KMS-11 (cell line): ENCODE data around the gene LRRFIP1.

Source experiments
- H2AFZ ChIP-seq: fragments of 200-600 bp; sonication (generic); 2 replicates; pipeline ENCODE4 v1.6.1; 2016; ENCODE audit warnings: antibody characterized with exemption, mixed run types, low read depth
- H3K27ac ChIP-seq: fragments of 200-600 bp; sonication (generic); 2 replicates; pipeline ENCODE4 v1.6.1; 2016; ENCODE audit warnings: mild to moderate bottlenecking, mixed run types
- H3K27me3 ChIP-seq: fragments of 200-600 bp; sonication (generic); 2 replicates; pipeline ENCODE4 v1.6.1; 2017; ENCODE audit warnings: mild to moderate bottlenecking, low read depth, mixed run types, moderate library complexity; ENCODE audit not compliant: insufficient read depth
- H3K36me3 ChIP-seq: fragments of 200-600 bp; sonication (generic); 2 replicates; pipeline ENCODE4 v1.6.1; 2017; ENCODE audit warnings: mild to moderate bottlenecking, mixed run types; ENCODE audit not compliant: insufficient read depth
- H3K4me1 ChIP-seq: fragments of 200-600 bp; sonication (generic); 2 replicates; pipeline ENCODE4 v1.6.1; 2016; ENCODE audit warnings: mild to moderate bottlenecking, low read depth, mixed run types; ENCODE audit not compliant: poor library complexity, severe bottlenecking
- H3K4me2 ChIP-seq: fragments of 200-600 bp; sonication (generic); 2 replicates; pipeline ENCODE4 v1.7.0; 2016; ENCODE audit warnings: mild to moderate bottlenecking, mixed run types
- H3K4me3 ChIP-seq: fragments of 200-600 bp; sonication (generic); IDR thresholded peaks from 2 replicates; pipeline ENCODE4 v1.6.1; 2017; ENCODE audit warnings: low read depth, low read length, mixed read lengths; ENCODE audit not compliant: insufficient read depth
- H3K79me2 ChIP-seq: fragments of 200-600 bp; sonication (generic); 2 replicates; pipeline ENCODE4 v1.6.1; 2016; ENCODE audit warnings: low read depth, mixed run types; ENCODE audit not compliant: insufficient read depth
- H3K9ac ChIP-seq: fragments of 200-600 bp; sonication (generic); 2 replicates; pipeline ENCODE4 v1.6.1; 2016; ENCODE audit warnings: mild to moderate bottlenecking, mixed run types
- H4K20me1 ChIP-seq: fragments of 200-600 bp; sonication (generic); 2 replicates; pipeline ENCODE4 v1.6.1; 2016; ENCODE audit warnings: mild to moderate bottlenecking, mixed run types; ENCODE audit not compliant: insufficient read depth
- CTCF ChIP-seq: fragments of 200-600 bp; sonication (generic); conservative IDR thresholded peaks from 2 replicates; pipeline ENCODE4 v1.6.1; 2017; ENCODE audit warnings: low read depth, mild to moderate bottlenecking, antibody characterized with exemption, low read length, moderate library complexity, mixed read lengths

The LRRFIP1 gene

GRCh38 chr2:237672731-237673129, 45.3 kb downstream of the LRRFIP1 start:
- no peak overlapping the region for H3K4me3 ChIP-seq
- H3K4me1 ChIP-seq: peaks cover 35% of the 10 kb centered on the region
- no peaks in the 10 kb centered on the region for H4K20me1 ChIP-seq
- no peaks in the 10 kb centered on the region for H3K79me2 ChIP-seq
- no peaks in the 10 kb centered on the region for H3K27me3 ChIP-seq
- H3K27ac ChIP-seq: no peak overlapping the region
- no peak for TF ChIP-seq CTCF
- H2AFZ ChIP-seq: no peak overlapping the region
- no peaks in the 10 kb centered on the region for H3K36me3 ChIP-seq
- H3K4me2 ChIP-seq: no peak overlapping the region
- H3K9ac ChIP-seq: no peak overlapping the region

- H3K27ac ChIP-seq: no peak overlapping the region
- H2AFZ ChIP-seq: no peak overlapping the region
- H4K20me1 ChIP-seq: no peaks in the 10 kb centered on the region
- H3K4me3 ChIP-seq: no peak overlapping the region
- H3K27me3 ChIP-seq: no peaks in the 10 kb centered on the region
- H3K36me3 ChIP-seq: no peaks in the 10 kb centered on the region
- H3K9ac ChIP-seq: no peak overlapping the region
- H3K4me2 ChIP-seq: peak overlapping the region; percentile 99; the same call in 1 of the 2 replicates
- peak; percentile 64 for TF ChIP-seq CTCF
- no peaks in the 10 kb centered on the region for H3K79me2 ChIP-seq
- H3K4me1 ChIP-seq: peaks cover 35% of the 10 kb centered on the region
Measured at GRCh38 chr2:237673130-237674001, 46.0 kb downstream of the LRRFIP1 start.

GRCh38 chr2:237674731-237675276, 47.4 kb downstream of the LRRFIP1 start:
- H3K27me3 ChIP-seq: no peaks in the 10 kb centered on the region
- H3K79me2 ChIP-seq: no peaks in the 10 kb centered on the region
- peaks cover 35% of the 10 kb centered on the region for H3K4me1 ChIP-seq
- peak overlapping the region; percentile 58 for H2AFZ ChIP-seq
- peak overlapping the region; percentile 76 for H3K9ac ChIP-seq
- peak overlapping the region; percentile 86 for H3K27ac ChIP-seq
- peak overlapping the region; percentile 99 for H3K4me2 ChIP-seq
- 0 out of 2 replicates have a peak, but pooled peaks cover 3% of the 10 kb centered on the region for H4K20me1 ChIP-seq
- no peaks in the 10 kb centered on the region for H3K36me3 ChIP-seq
- peak overlapping the region; percentile 67 for H3K4me3 ChIP-seq
- no peak; the same call in 1 of the 2 replicates for TF ChIP-seq CTCF

- Histone ChIP-seq H3K27ac (peak overlapping the region; percentile 86), H3K36me3 (no peaks in the 10 kb centered on the region), H3K9ac (peak overlapping the region; percentile 76), H4K20me1 (0 out of 2 replicates have a peak, but pooled peaks cover 3% of the 10 kb centered on the region), H3K27me3 (no peaks in the 10 kb centered on the region), H3K4me3 (peak overlapping the region; percentile 67), H3K79me2 (no peaks in the 10 kb centered on the region), H3K4me1 (peaks cover 35% of the 10 kb centered on the region), H3K4me2 (peak overlapping the region; percentile 99), H2AFZ (peak overlapping the region; percentile 58)
- no peak for TF ChIP-seq CTCF
Measured at GRCh38 chr2:237675316-237675715, 47.9 kb downstream of the LRRFIP1 start.
